ENCODE measurements around the gene OXER1. TPM values are rescaled to one million over a fixed set of nuclear protein-coding genes. Genes with fewer than 3 reads are reported as not detected.

The OXER1 gene
- total and polyA plus RNA-seq, 2 of the 13 experiments (the other 11 are each of a cell fraction or from before 2014, with no cell fraction given) = 8.0 to 9.0 TPM

- TF ChIP-seq THAP11 (CRISPR knock-in tag; IDR thresholded peaks at IDR 0.05) (peak; percentile 85), MIER2 (CRISPR knock-in tag; IDR thresholded peaks at IDR 0.05) (peak; percentile 79), FOXM1 (CRISPR knock-in tag; IDR thresholded peaks at IDR 0.05) (peak; percentile 67), ZNF746 (CRISPR knock-in tag; IDR thresholded peaks at IDR 0.05) (no peak; the same call in 1 of the 2 replicates), ZNF639 (CRISPR knock-in tag; conservative IDR thresholded peaks at IDR 0.05) (peak; percentile 84), ZNF17 (CRISPR knock-in tag; IDR thresholded peaks at IDR 0.05) (no peak), ONECUT2 (CRISPR knock-in tag; IDR thresholded peaks at IDR 0.05) (peak; percentile 59; the same call in 1 of the 2 replicates), RFXANK (CRISPR knock-in tag; IDR thresholded peaks at IDR 0.05) (peak; percentile 86; the same call in 1 of the 2 replicates), PHF20 (CRISPR knock-in tag; IDR thresholded peaks at IDR 0.05) (peak; percentile 42; the same call in 1 of the 2 replicates), ZNF225 (CRISPR knock-in tag; IDR thresholded peaks at IDR 0.05) (peak; percentile 89; the same call in 1 of the 2 replicates), ZNF816 (CRISPR knock-in tag; IDR thresholded peaks at IDR 0.05; ENCODE audit: borderline replicate concordance) (peak; percentile 68; the same call in 1 of the 2 replicates), MAFF (IDR thresholded peaks at IDR 0.05; ENCODE audit: low read depth, low read length) (no peak; the same call in 1 of the 2 replicates), SALL2 (CRISPR knock-in tag; IDR thresholded peaks at IDR 0.05) (peak; percentile 99), ZNF33A (CRISPR knock-in tag; IDR thresholded peaks at IDR 0.05; ENCODE audit: borderline replicate concordance) (no peak), STAT6 (CRISPR knock-in tag; IDR thresholded peaks at IDR 0.05; ENCODE audit: borderline replicate concordance) (peak; percentile 69; the same call in 1 of the 2 replicates), ZXDC (CRISPR knock-in tag; IDR thresholded peaks at IDR 0.05) (peak; percentile 95; the same call in 1 of the 2 replicates), SRSF9 (IDR thresholded peaks at IDR 0.05; ENCODE audit: borderline replicate concordance, insufficient read depth, low read depth, low read length, poor library complexity, severe bottlenecking) (no peak)
- TF ChIP-seq, protein P1, sequence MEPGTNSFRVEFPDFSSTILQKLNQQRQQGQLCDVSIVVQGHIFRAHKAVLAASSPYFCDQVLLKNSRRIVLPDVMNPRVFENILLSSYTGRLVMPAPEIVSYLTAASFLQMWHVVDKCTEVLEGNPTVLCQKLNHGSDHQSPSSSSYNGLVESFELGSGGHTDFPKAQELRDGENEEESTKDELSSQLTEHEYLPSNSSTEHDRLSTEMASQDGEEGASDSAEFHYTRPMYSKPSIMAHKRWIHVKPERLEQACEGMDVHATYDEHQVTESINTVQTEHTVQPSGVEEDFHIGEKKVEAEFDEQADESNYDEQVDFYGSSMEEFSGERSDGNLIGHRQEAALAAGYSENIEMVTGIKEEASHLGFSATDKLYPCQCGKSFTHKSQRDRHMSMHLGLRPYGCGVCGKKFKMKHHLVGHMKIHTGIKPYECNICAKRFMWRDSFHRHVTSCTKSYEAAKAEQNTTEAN (CRISPR knock-in tag; conservative IDR thresholded peaks at IDR 0.05) = peak; percentile 93
- TF ChIP-seq, protein P2, sequence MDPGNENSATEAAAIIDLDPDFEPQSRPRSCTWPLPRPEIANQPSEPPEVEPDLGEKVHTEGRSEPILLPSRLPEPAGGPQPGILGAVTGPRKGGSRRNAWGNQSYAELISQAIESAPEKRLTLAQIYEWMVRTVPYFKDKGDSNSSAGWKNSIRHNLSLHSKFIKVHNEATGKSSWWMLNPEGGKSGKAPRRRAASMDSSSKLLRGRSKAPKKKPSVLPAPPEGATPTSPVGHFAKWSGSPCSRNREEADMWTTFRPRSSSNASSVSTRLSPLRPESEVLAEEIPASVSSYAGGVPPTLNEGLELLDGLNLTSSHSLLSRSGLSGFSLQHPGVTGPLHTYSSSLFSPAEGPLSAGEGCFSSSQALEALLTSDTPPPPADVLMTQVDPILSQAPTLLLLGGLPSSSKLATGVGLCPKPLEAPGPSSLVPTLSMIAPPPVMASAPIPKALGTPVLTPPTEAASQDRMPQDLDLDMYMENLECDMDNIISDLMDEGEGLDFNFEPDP (CRISPR knock-in tag; conservative IDR thresholded peaks at IDR 0.05) = peak; percentile 98; the same call in 1 of the 2 replicates
Observed at GRCh38 chr2:42810121-42810970, 46.4 kb upstream of the OXER1 start (continued).
